NB4 (cell line): ENCODE data around the gene TBC1D14.

Experiments used
- CTCF ChIP-seq: IDR thresholded peaks from one replicate; pipeline ENCODE4 v1.5.1; 2012; ENCODE audit warnings: low read depth, low read length
- POLR2A ChIP-seq: IDR thresholded peaks from 2 replicates; pipeline ENCODE4 v1.6.1; 2011; ENCODE audit warnings: mild to moderate bottlenecking; ENCODE audit not compliant: insufficient read length; ENCODE audit errors: extremely low read depth
- TF ChIP-seq, protein P1 (sequence below): IDR thresholded peaks from 2 replicates; pipeline ENCODE4 v1.6.1; 2011; ENCODE audit warnings: low read depth, low read length

DNA sequence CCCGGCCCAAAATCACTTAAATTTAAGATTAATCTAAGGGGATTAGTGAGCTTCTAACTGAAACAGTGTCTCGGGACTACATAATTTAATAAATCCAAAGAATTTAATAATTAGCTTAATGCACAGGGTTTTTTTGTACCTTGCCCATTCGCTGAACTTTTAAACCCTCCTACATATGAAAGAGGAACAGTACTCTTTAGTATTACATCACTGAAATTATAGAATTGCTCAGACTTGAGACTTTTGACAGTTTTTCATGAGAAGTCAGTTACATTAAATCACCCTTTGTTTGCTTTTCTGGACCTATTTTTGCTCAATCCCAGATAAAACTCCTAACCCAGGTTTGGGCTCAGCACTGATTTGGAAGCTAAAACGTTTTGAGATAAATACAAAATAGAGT is 131.1 kb downstream of the TBC1D14 start:
- TF ChIP-seq POLR2A (no peak), CTCF (no peak)
- TF ChIP-seq, protein P1, sequence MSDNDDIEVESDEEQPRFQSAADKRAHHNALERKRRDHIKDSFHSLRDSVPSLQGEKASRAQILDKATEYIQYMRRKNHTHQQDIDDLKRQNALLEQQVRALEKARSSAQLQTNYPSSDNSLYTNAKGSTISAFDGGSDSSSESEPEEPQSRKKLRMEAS, result no peak
